ENCODE data around the gene TYMP.

Gene TYMP

DNA sequence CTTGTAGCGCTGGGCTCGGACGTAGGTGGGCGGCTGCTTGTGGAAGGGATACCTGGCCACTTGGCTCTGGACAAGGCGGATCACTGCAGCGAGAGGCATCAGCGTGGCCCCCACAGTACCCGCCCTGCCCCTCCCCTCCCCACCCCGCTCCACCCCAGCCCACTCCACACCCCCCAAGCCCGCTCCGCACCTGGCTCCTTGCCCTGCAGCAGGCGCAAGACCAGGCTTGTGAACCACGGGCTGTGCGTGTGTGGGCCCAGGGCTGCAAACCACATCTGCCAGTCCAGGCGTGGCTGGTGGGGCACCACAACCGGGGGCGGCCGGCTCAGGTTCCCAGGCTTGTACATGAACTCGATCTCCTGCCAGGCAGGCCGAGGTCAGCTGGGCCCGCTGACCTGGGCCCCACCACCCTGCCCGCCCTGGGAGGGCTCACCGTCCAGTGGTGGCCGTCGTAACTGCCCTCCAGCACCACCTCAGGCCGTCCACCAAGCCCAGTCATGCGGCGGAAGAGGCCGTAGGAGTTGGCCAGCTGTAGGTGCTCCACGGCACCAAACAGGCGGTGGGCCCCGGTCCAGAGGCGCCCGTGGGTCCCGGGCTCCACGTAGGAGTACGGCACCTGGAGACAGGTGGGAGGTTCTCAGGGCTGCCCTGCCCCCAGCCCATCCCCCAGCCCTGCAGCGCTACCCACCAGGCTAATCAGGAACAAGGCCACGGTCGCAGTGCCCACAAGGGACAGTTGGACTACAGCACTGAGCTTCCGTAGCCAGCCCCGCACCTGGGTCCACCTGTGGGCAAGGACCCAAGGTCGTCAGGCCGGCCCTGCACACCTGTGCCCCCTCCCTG, 25.2 kb downstream of the TYMP start:
- DNase-seq: no peak

GRCh38 chr22:50503475-50504145, 26.2 kb downstream of the TYMP start:
- no peak for DNase-seq

DNA sequence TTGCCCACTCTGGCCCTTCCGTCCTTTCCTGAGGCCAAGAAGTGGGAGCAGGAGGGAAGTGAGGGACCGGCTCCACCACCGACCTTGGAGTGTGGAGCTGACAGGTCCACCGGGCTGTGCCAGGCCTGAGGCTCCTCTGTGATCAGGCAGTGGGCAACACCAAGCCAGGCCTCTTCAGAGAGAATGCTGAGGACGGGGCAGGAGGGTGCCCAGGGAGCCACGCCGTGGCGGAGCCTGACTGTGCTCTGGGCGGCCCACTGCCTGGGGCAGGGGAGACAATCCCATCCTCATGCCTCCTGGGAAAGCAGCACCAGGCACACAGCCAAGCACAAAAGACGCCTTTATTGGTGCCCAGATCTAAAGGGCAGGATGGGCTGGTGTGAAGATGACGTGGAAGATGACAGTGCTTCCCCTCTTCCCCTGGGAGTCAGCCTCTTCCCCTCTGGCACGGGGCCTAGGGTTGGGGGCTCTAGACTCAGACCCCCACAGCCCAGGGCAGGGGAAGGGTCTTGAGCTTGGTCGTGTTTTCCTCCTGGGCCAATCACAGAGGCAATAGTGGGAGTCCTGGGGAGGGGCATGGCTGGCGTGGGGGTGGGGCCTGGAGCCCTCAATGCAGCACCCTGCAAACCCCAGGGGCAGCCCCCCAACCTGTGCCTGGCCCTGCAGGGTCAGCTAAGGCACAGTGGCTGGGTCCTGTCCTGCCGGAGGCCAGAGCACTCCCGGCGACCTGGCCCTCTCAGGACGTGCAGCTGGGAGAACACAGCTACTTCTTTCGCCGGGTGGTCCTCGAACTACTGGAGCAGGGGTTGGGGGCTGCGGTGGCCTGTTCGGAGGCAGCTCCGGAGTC, 27.0 kb downstream of the TYMP start:
- DNase-seq: no peak

DNA sequence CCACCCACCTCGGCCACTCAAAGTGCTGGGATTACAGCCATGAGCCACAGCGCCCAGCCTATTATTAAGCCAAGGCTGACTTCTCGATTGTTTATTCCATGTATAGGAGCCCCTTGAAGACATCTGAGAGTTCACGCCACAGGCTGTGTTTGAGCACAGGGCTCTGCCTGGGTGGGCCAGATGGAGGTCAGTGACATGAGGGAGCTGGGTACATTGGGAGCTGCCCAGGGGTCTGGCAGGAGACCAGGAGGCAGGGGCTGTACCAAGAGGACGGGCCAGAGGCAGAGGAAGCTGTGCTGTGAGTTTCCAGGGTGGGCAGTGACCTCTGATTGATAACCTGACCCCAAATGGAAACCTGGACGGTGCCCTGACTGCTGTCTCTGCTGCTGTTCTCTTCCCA, 27.7 kb downstream of the TYMP start:
- DNase-seq: no peak

DNA sequence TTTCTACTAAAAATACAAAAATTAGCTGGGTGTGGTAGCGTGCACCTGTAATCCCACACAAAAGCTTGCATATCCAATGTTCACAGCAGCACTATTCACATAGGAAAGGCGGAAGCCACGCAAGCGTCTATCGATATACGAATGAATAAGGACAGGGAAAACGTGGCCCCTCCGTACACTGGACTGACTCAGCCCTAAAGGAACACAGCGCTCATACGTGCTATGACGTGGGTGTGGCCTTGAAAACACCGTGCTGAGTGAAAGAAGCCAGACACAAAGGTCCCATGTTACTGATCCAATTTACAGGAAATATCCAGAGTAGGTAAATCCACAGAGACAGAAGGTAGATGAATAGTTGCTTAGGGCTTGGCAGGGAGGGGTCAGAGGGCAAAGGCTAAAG, 29.4 kb downstream of the TYMP start:
- no peak for DNase-seq

- peak; percentile 68 for DNase-seq
Measured at GRCh38 chr22:50498322-50498890, 31.4 kb downstream of the TYMP start.

GRCh38 chr22:50497093-50497492, 32.7 kb downstream of the TYMP start:
- no peak for DNase-seq

GRCh38 chr22:50490531-50491308, 39.1 kb downstream of the TYMP start:
- DNase-seq: no peak

DNA sequence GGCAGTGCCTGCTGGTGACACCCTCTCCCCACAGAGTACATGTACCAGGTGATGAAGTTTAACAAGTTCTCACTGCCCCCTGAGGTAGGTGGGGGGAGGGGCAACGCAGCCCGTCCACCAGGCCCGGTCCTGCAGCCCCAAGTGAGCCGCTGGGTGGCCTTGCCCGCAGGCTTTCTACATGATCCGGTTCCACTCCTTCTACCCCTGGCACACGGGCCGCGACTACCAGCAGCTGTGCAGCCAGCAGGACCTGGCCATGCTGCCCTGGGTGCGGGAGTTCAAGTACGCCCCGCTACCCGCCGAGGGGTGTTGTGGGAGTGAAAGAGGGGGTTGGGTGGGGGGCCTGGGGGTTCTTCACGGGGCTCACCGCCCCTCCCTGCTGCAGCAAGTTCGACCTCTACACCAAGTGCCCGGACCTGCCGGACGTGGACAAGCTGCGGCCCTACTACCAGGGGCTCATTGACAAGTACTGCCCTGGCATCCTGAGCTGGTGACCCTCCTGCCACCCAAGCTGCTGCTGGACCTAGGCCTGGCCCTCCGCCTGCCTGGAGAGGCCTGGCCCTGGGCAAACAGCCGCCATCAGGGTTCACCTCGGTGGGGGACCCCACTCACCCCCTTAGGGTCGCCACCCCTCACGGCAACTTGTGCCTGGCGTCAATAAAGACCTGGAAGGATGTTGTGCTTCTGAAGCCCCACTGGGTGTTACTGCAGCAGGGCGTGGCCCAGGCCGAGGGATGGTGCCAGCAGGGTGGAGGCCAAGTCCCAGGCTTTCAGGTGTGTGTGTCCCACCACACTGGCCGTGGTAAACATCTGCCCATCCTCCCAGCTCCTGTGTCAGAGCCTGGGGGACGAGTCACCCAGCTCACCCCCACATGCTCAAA, 40.2 kb downstream of the TYMP start:
- no peak for DNase-seq

DNA sequence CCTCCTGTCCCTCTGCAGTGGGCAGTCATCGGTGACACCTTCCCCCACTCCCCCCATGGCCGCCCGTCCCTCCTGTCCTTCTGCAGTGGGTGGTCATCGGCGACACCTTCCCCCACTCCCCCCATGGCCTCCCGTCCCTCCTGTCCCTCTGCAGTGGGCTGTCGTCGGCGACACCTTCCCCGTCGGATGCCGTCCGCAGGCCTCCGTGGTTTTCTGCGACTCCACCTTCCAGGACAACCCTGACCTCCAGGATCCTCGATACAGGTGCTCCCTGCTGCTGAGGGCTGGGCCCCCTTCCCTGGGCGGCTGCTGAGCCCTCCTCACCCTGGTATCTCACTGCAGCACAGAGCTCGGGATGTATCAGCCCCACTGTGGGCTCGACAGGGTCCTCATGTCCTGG, 40.9 kb downstream of the TYMP start:
- no peak for DNase-seq

DNA sequence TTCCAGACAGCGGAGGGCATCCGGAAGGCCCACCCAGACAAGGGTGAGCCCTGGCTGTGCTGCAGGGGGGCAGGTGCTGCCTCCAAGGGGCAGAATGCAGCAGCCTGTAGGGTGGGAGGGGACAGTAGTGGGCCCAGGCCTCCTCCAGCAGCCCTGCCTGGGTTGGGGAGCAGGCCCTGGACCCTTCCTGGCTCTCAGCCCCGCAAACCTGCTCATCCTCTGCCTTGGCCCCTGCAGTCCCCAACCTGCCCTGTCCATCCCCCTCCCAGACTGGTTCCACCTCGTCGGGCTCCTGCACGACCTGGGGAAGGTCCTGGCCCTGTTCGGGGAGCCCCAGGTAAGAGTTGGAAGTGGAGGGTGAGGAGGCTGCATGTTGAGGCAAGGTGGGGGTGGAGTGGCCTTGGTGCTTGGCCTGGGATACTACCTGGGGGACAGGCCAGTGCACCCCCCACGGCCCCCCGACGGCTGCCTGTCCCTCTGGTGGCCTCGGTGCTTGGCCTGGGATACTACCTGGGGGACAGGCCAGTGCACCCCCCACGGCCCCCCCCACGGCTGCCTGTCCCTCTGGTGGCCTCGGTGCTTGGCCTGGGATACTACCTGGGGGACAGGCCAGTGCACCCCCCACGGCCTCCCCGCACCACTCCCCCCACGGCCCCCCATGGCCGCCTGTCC, 41.7 kb downstream of the TYMP start:
- no peak for DNase-seq

DNA sequence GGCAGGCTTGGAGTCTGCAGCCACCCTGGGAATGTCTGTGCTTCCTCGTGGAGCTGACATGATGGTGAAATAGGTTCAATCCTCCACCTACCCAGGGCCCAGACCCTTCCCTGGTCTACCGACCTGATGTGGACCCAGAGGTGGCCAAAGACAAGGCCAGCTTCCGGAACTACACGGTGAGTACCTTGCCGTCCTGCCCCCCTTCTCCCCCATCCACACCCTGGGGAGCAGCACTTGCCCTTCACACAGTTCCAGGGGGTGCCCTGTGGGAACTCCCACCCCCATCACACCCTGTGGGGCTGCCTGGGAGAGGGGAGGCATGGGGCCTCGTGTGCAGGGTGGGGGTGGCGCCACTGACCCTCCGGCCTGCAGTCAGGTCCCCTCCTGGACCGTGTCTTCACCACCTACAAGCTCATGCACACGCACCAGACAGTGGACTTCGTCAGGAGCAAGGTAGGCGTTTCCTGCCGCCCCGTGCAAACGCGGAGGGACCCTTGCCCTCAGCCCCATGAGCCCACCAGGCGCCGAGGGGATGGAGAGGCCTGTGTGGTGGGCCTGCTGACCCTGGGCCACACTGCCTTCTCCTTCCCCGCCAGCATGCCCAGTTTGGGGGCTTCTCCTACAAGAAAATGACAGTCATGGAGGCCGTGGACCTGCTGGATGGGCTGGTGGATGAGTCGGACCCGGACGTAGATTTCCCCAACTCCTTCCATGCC, 42.4 kb downstream of the TYMP start:
- DNase-seq: no peak

DNA sequence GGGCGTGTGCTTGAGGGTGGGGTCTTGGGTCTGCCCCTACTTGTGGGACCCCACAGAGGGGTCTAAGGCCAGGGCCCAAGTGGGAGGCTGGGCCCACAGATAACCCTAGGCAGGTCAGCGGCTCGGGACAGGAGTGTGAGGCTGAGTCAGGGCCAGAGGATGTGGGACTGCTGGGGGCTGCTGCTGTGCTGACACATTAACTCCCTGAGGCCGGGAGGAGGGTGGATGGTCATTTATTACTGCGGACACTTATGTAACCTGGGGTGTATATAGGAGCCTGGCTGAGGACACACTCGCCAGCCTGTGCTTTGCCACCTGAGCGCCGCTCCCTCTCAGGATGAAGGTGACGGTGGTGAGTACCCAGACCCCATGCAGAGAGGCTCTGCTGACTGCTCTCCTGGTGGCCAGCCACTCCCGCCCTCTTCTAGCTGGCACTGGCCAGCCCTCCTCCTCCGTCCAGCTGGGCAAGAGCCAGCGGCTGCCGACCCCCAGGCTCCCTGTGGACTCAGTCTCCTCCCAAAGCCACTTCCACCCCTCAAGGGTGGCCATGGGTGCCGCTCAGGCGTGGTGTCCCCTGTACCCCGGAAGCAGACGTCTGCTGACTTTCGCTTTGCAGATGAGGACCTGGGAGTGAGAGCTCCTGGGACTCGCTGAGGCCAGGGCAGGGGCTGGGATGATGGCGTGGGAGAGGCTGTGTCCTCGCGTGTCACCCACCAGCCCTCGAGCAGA, 43.1 kb downstream of the TYMP start, which contains the start of gene MIOX:
Gene MIOX, plus strand, starts transcription at position 299 of the 729 bp plus-strand sequence. Its CDS starts 39 bp downstream, at position 338.
- no peak for DNase-seq

DNA sequence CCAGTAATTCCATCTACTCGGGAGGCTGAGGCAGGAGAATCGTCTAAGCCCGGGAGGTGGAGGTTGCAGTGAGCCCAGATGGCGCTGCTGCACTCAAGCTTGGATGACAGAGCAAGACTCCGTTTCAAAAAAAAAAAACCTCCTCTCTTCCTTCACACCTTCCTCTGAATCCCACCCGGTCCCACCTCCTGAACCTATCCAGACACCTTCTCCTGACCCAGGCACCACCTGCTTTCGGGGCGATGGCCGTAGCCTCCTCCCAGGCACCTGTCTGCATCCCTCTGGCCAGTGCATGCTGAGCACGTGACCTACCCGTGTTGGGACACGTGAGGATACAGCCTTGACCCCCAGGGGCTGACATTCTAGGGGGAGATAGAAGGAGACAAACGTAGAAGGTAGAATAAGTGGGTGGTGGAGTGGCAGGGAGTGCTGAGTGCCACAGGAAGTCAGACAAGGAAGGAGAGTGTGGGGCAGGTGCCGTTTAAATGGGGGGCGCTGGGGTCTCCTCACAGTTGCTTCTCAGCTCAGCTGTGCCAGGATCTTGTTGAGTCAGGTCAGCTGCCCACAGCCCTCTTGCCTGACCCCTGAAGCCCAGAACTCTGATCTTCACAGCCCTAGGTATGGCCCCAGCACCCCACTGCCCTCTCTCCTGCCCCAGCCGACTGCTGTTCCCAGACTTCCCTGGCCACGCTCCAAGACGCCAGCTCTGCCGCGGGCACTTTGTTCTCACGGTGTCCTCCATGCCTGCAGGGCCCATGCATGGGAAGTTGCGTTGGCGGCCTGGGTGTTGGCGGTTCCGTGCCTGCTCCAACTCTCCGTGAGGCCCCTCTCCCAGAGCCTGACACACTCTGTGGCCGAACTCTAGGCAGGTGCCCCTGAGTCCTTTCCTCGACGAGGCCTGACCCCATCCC, 44.3 kb downstream of the TYMP start:
- DNase-seq: no peak

DNA sequence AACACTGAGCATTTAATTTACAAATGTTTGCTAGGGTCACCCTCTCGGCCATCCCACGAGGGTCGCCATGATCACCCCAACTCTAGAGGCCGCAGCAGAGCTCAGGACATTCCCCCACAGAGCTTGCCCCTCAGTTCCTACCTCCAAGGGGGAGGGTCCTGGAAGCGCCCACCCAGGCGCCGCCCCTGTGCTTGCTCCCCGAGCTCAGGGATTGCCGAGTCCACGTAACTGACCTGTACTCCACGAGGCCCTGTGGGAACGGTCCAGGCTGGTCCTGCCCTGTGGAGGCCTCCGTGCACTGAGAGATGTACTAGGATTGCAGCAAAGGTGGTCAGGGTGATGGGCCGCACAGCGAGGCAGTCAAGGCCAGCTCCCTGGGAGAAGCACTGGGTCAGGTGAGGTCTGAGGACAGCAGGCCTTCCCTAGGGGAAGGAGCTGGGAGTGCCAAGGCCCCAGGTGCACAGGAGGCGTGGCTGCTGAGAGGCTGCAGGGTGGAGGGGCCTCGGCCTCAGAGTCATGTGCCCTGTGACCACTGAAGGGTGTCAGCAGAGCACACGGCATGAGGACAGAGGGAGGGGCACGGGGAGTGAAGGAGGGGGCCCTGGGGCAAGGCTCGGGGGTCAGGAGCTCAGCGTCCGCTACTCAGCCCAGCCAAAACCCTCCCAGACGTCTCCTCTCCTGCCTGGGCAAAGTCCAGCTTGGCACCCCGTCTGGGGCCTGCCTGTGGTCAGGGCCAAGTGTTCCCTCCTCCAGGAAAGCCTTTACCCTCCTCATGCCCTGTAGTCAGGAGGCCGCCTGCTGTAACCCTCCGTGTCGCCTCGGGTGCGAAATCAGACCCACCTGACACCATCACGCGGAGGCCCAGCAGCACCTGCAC, 45.6 kb downstream of the TYMP start:
- DNase-seq: no peak

DNA sequence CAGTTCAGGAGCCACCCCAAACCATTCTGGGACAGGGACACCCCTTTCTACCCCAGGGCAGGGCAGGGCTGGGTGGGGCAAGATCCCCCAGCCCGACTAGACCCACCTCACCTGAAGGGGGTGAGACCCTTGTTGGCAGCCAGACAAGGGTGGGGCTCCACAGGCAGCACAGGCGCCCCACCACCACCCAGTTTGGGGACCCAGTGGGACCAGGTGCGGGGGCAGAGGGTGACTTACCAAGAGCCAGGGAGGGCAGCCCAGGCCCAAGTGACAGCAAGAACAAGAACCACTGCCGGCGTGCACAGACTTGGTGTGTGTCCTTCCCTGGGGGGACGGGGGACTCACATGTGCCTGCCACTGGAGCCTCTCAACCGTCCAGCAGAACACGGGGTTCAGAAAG, 46.3 kb downstream of the TYMP start:
- DNase-seq: no peak

DNA sequence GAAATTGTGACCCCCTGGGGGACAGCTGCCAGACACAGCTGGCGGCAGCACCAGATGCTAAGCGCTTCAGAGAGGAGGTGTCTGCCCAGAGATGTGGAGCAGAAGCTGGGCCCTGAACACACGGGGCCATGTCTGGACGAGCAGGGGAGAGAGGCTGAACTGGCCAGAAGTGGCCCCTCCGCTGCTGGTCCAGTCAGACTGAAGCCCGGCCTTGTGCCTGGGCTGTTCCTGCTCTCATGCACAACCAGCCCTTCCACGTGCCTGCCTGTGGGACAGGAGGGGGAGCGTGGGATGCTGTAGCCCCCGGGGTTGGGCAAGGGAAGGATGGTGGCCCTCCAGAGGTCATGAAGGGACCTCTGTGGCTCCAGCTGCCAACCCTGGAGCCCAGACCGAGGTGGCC, 46.7 kb downstream of the TYMP start:
- no peak for DNase-seq

All from SHP77 treated with DMSO at 0.1 percent for 48 hours (cell line).